GM21367 (cell line): ENCODE results near the gene ARL5A.

Experiments
- ATAC-seq: cut with Tn5 transposase; IDR thresholded peaks from one replicate; pipeline ENCODE4 v1.9.1; 2021; ENCODE audit not compliant: unreplicated experiment

Gene ARL5A

GRCh38 chr2:151769606-151770005, 58.6 kb downstream of the ARL5A start:
- no peak for ATAC-seq

GRCh38 chr2:151767536-151767935, 60.7 kb downstream of the ARL5A start:
- no peak for ATAC-seq

- ATAC-seq = no peak
Observed at GRCh38 chr2:151766437-151767153, 61.6 kb downstream of the ARL5A start.

- no peak for ATAC-seq
Observed at GRCh38 chr2:151765760-151766410, 62.3 kb downstream of the ARL5A start.

- ATAC-seq = no peak
Observed at GRCh38 chr2:151762694-151763093, 65.5 kb downstream of the ARL5A start.

DNA sequence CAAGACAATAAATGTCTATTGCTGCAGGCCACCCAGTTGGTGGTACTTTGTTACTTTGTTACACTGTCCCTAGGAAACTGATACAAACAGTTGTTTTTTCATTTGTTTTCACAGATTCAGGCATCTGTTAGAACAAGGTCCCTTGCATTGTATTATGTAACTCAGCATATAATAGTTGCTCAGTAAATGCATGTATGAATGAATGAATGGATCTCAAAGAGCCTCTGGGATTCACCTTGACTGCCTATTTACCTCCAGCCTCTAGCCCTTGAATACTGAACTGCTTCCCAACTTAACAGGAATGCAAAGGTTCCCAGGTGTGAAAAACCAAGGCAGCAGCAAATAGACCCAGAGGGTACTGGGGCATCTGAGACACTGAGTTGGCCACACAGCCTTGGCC, 66.5 kb downstream of the ARL5A start:
- no peak for ATAC-seq

GRCh38 chr2:151761193-151761592, 67.0 kb downstream of the ARL5A start:
- no peak for ATAC-seq

DNA sequence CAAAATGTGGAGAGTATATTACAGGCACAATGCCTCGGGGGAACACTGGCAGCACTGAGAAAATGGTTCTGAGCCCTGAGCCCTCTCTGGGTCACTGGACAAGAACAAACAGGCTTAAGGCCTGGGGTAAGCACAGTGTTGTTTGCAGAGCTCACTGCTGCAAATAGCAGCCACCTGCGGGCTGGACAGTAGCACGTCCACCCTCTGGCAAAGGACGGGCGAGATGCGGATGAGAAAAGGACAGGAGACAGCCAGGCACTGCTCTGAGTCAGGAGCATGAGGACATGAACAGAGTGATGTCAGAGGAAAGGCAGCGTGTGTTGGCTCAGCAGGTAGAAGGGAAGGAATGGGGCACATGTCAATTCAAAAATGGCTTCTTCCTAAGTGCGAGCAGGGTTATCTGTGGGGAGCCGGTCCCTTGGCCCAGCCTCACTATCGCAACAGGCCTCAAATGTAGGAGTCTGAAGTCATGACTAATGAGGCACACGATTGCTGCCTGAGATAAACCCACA, 68.0 kb downstream of the ARL5A start:
- no peak for ATAC-seq

DNA sequence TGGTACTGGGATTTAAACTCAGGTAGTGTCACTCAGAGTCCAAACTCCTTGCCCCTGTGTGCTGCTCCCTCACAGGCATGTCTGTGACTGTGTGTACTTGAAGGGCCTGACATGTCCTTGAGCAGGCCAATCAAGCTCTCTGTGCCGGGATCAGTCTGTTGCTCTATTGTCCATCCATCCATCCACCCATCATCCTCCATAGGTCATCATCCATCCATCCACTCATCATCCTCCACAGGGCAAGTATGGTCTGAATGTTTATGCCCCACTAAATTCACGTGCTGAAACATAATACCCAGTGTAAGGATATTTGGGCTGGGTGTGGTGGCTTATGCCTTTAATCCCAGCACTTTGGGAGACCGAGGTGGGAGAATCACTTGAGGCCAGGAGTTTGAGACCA, 69.5 kb downstream of the ARL5A start:
- ATAC-seq = no peak

DNA sequence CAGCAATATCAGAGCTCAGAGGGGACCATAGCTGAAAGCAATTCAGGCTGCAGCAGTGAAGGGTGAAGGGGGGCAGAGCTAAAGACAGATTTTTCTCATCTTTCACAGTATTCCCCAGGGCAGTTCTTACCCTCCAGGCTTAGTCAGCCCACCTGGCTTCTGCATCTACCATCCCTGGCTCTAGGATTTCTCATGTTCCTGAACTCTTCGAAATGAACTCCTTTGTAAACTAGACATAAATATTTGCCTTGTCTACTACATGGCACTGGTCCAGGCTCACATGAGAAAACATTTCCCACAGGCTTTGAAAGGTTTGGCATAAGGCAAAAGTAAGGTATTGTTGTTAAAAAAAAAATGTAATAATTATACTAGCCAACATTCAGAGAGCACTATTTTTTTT, 70.4 kb downstream of the ARL5A start:
- ATAC-seq = no peak

GRCh38 chr2:151756820-151757219, 71.4 kb downstream of the ARL5A start:
- ATAC-seq = no peak

DNA sequence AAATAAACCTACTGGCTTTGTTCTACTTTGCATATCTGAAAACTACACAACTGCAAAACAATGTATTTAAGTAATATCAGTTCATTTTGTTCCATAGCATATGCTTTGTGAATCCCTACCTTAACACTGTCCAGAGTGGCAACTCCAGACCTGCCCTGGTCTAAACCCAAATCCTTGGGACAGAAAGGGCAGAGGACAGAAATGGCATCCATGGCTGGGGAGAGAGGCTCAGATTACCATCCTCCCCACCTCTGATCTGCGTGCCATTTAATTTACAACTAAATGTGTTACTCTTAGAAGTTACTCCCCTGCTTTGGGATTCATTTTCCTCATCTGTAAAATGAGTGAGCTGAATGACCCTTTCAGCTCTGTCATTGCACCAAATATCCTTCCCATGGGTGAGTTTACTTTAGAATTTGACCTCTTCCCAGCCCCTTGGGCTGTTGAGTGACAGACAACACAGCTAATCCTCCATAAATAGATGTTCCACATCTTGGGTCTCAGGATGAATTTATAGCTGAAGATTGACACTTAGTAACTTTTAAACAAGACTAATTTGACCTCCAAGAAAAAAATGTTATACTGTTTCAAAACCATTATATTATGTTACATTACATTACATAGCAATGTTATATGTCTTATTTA, 73.8 kb downstream of the ARL5A start:
- ATAC-seq = no peak

GRCh38 chr2:151753540-151753939, 74.7 kb downstream of the ARL5A start:
- no peak for ATAC-seq
